AG09319 (cell line): ENCODE data around the gene CPNE1.

ENCODE experiments used
- DNase-seq: peaks from one replicate; pipeline ENCODE4 v3.0.0-alpha.2; 2010; ENCODE audit warnings: low read depth; ENCODE audit errors: extremely low read depth
- TF ChIP-seq, protein P1 (sequence below): IDR thresholded peaks from 2 replicates; pipeline ENCODE4 v1.5.1; 2011; ENCODE audit warnings: low read depth, mild to moderate bottlenecking, inconsistent platforms, low read length, moderate library complexity

CPNE1 gene

DNA sequence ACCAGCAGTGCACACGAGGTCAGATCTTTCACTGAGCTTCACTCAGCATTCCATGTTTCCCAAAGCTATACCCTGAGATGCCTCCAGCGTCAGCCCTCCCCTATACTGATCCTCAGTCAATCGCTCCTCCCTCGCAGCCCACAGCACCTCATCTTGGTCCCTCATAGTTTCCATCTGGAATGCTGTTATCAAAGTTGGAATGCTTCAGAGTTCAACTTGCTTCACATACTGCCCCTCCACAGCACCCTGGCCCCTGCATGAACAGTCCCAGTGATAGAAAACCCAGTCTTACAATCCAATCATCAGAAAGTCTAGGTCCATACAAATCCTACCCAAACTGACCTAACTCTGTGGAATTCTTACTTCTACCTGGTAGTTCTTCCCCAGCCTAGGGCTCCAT, 29.0 kb downstream of the CPNE1 start:
- TF ChIP-seq, protein P1, sequence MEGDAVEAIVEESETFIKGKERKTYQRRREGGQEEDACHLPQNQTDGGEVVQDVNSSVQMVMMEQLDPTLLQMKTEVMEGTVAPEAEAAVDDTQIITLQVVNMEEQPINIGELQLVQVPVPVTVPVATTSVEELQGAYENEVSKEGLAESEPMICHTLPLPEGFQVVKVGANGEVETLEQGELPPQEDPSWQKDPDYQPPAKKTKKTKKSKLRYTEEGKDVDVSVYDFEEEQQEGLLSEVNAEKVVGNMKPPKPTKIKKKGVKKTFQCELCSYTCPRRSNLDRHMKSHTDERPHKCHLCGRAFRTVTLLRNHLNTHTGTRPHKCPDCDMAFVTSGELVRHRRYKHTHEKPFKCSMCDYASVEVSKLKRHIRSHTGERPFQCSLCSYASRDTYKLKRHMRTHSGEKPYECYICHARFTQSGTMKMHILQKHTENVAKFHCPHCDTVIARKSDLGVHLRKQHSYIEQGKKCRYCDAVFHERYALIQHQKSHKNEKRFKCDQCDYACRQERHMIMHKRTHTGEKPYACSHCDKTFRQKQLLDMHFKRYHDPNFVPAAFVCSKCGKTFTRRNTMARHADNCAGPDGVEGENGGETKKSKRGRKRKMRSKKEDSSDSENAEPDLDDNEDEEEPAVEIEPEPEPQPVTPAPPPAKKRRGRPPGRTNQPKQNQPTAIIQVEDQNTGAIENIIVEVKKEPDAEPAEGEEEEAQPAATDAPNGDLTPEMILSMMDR, result no peak

DNA sequence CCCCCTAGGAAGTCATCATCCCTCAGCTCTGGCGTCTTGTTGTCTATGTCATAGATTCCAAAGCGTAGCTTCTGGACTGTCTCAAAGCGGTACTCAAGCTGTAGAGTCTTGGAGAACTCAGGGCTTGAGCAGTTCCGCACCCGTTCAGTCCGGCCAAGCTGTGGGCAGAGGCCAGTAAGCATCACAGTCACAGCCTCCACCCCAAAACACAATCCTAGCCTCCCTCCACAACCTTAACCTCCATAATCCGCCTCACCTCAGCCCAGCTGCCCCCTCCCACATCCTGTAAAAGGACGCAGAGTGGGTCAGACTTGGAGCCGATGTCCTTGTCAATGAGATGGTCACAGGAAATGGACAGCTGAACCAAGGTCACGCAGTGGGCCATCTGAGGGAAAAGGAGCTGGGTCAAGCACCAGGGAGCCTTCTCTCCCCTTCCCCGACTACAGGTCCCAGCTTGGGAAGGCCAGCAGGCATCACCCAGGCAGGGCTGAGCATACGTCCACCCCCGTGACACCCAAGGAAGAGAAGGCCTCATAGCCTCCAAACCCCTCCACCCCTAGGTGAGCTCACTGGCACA, 32.1 kb downstream of the CPNE1 start:
- DNase-seq, result no peak
- TF ChIP-seq, protein P1, result no peak

More for the DNA sequence above, 29.0 kb downstream of the CPNE1 start:
- no peak for DNase-seq

DNA sequence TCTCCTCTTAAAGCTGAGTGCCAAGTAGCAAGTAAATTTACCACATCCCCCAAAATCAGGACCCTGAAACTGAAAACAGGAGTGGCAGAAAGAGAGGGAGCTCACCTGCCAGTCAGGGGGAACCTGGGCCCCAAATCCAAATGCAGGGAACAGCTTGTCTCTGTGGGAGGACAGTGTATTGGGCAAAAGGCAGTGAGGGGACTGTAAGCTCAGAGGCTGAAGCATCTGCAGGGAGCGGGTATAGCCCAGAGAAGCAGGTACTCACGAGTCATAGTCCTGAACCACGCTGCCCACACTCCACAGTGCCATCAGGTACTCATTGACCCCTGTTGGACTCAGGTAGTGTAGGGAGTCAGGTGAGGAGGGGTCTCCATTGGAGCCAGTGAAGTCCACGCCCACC, 34.1 kb downstream of the CPNE1 start:
- TF ChIP-seq, protein P1, result no peak

DNA sequence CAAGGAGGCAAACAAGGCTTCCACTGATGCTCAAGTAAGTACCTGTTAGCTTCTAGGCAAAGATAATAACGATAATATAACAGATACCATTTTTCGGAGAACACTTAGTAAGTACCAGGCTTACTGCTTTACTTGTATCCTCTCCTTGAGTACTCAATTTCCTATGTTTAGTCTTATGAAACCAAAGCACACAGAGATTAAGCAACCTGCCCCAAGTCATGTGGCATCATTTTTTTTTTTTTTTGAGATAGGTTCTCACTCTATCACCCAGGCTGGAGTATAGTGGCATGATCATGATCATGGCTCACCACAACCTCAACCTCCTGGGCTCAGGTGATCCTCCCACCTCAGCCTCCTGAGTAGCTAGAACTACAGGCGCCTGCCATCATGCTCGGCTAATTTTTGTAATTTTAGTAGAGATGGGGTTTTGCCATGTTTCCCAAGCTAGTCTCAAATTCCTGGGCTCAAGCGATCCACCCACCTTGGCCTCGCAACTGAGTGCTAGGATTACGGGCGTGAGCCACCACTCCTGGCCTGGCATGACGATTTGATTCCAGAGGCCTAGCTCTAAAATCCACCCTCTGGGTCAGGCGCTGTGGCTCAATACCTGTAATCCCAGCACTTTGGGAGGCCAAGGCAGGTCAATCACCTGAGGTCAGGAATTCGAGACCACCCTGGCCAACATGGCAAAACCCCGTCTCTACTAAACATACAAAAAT, 35.1 kb downstream of the CPNE1 start:
- no peak for DNase-seq
- TF ChIP-seq, protein P1, result no peak

More for the DNA sequence above, 34.1 kb downstream of the CPNE1 start:
- DNase-seq, result no peak

DNA sequence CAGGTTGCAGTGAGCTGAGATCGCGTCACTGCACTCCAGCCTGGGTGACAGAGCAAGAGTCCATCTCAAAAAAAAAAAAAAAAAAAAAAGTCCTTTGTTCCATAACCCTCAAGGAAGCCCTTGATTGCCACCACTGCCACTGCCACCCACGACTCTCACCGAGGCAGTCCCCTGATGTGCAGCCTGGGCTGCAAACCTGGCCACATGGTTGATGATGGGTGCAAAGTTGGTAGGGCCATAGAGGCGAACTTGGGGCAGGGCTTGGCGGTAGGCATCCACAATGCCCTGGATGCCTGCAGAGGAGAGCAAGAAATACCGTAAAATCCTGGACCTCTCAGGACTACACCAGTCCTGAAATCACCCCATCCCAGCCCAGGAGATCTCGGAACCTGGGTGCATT, 37.6 kb downstream of the CPNE1 start:
- TF ChIP-seq, protein P1, result no peak
- DNase-seq, result no peak

DNA sequence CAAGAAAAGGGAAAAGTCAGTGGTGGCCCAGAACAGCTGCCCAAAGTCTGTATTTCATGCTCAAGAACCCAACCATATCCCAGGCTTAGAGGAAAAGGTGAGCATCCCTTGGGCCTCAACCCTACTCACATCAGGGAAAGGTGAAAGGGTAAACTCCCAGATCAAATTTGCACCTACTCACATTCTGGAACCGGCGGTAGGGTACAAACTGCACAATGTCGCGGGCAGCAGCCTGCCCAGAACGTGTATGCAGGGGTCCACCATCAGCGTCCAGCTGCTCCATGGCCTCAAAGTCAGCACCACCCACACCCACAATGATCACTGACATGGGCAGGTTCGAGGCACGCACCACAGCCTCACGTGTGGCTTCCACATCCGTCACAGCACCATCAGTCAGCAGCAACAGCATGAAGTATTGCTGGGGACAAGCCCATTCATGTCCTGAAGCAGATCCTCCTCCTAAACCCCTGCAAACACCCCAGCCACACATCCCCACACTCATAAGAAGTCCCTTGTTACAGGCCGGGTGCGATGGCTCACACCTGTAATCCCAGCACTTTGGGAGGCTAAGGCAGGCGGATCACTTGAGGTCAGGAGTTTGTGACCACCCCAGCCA, 38.2 kb downstream of the CPNE1 start:
- DNase-seq, result no peak
- TF ChIP-seq, protein P1, result no peak

DNA sequence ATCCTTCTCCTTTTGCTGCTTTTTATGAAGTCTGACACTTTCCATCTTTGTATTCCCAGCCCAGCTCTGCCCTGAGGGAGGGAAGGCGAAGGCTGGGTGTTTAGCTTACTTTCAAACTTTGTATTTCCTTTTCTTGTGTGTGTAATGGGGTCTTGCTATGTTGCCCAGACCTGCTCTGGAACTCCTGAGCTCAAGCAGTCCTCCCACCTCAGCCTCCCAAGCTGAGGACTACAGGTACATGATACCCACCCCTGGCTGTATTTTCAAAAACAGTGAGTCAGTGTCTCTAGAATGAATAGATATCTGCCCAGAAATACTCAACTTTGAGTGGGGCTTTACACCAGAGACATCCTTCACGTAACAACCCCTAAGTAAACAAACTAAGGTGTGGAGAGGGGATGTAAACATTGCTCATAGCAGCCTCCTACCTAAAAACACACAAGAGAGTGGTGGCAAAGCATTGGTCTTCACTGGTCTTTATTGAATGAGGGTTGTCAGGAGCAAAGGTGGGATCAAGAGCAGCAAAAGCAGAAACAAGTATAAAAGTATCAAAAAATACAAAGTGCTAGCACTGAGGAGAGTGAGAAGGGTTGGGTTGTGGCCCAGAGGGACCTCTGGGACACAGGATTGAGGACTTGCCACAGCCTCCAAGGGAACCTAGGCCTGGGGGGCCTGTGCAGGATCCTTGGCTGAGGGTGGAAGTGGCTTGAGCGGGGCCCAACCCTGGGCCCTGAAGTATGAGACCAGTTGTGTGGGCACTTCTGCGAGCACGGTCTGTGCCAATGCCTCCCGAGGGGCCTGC, 38.9 kb downstream of the CPNE1 start:
- TF ChIP-seq, protein P1, result no peak

More for the DNA sequence above, 38.9 kb downstream of the CPNE1 start:
- no peak for DNase-seq
